Upper lobe of left lung (tissue), 4 donors: ENCODE results near the gene CEP170.
A peak's percentile ranks its signal among the peaks of the same experiment; 100 is the strongest.

ENCODE experiments used
- CTCF ChIP-seq, 6 experiments: fragments of 450-650 bp in 4 of 6; fragments of 200-600 bp in 2 of 6; sonication (generic) in 2 of 6; IDR thresholded peaks; one replicate each; pipeline ENCODE4 v1.5.1; 2016 to 2019; ENCODE audit warnings: antibody characterized with exemption in 6 of 6
- EP300 ChIP-seq, 4 donors: sonication (generic); formaldehyde crosslinking; IDR thresholded peaks; one replicate each; pipeline ENCODE4 v1.5.1; 2017; ENCODE audit warnings: antibody characterized with exemption in 4 of 4, control low read depth in 2 of 4
- POLR2A ChIP-seq, 4 donors: fragments of 450-650 bp; IDR thresholded peaks; one replicate each; pipeline ENCODE4 v1.5.1; 2016 to 2017; ENCODE audit warnings: antibody characterized with exemption in 4 of 4, mild to moderate bottlenecking in 2 of 4
- POLR2AphosphoS5 ChIP-seq, 2 donors: sonication (generic); formaldehyde crosslinking; IDR thresholded peaks; one replicate each; pipeline ENCODE4 v1.5.1; 2017; ENCODE audit warnings: antibody characterized with exemption in 2 of 2

GRCh38 chr1:243255791-243256512, 871 bp upstream of the CEP170 start, which contains the start of gene SDCCAG8:
- TF ChIP-seq POLR2AphosphoS5 (IDR thresholded peaks at IDR 0.05) = peak; percentile 88 to 90
- peak in 1 of 6 experiments; percentile 7 for TF ChIP-seq CTCF (IDR thresholded peaks at IDR 0.05)
- TF ChIP-seq EP300 (IDR thresholded peaks at IDR 0.05) = peak in 1 of 4 donors; percentile 30
- peak in 3 of 4 donors; percentile 74 to 96 (median 92) for TF ChIP-seq POLR2A (IDR thresholded peaks at IDR 0.05)
